ENCODE measurements around the gene RIIAD1. TPM values are rescaled to one million over a fixed set of nuclear protein-coding genes. Genes with fewer than 3 reads are reported as not detected.

Gene RIIAD1
- polyA plus RNA-seq, 1 experiment, result not detected

GRCh38 chr1:151737026-151737425 lies 15.7 kb downstream of the RIIAD1 start:
- no peak for TF ChIP-seq CTCF (IDR thresholded peaks at IDR 0.05; ENCODE audit: low read depth, low read length)
- ChIA-PET CTCF (no interaction called here), POLR2A (no interaction called here)
- Histone ChIP-seq H3K4me3 (ENCODE audit: low read depth, low read length) (no peak overlapping the region), H3K27ac (ENCODE audit: low read depth, low read length) (no peak overlapping the region), H3K9me3 (ENCODE audit: control insufficient read depth, insufficient read depth, low read length) (peaks cover 8% of the 10 kb centered on the region), H3K27me3 (ENCODE audit: control insufficient read depth, insufficient read depth, low read length) (peaks cover 30% of the 10 kb centered on the region)
- DNase-seq (ENCODE audit: low read depth, low spot score), result no peak

GRCh38 chr1:151737479-151737878 lies 16.2 kb downstream of the RIIAD1 start:
- ChIA-PET CTCF (interaction anchor here (1.2 to 1.4 kb wide), 2 partner anchors 44 to 144 kb away, joined by 3 to 5 read pairs; no protein-coding TSS in a partner anchor), POLR2A (no interaction called here)
- Histone ChIP-seq H3K27me3 (ENCODE audit: control insufficient read depth, insufficient read depth, low read length) (peaks cover 34% of the 10 kb centered on the region), H3K27ac (ENCODE audit: low read depth, low read length) (no peak overlapping the region), H3K4me3 (ENCODE audit: low read depth, low read length) (no peak overlapping the region), H3K9me3 (ENCODE audit: control insufficient read depth, insufficient read depth, low read length) (peaks cover 8% of the 10 kb centered on the region)
- no peak for DNase-seq (ENCODE audit: low read depth, low spot score)
- TF ChIP-seq CTCF (IDR thresholded peaks at IDR 0.05; ENCODE audit: low read depth, low read length), result no peak

- Histone ChIP-seq H3K4me3 (ENCODE audit: low read depth, low read length) (no peak overlapping the region), H3K27ac (ENCODE audit: low read depth, low read length) (no peak overlapping the region), H3K9me3 (ENCODE audit: control insufficient read depth, insufficient read depth, low read length) (peaks cover 8% of the 10 kb centered on the region), H3K27me3 (ENCODE audit: control insufficient read depth, insufficient read depth, low read length) (peaks cover 28% of the 10 kb centered on the region)
- CTCF ChIA-PET, result no interaction called here
- no peak for TF ChIP-seq CTCF (IDR thresholded peaks at IDR 0.05; ENCODE audit: low read depth, low read length)
- no peak for DNase-seq (ENCODE audit: low read depth, low spot score)
- POLR2A ChIA-PET, result no interaction called here
Observed at GRCh38 chr1:151739590-151740355, 18.5 kb downstream of the RIIAD1 start.

DNA sequence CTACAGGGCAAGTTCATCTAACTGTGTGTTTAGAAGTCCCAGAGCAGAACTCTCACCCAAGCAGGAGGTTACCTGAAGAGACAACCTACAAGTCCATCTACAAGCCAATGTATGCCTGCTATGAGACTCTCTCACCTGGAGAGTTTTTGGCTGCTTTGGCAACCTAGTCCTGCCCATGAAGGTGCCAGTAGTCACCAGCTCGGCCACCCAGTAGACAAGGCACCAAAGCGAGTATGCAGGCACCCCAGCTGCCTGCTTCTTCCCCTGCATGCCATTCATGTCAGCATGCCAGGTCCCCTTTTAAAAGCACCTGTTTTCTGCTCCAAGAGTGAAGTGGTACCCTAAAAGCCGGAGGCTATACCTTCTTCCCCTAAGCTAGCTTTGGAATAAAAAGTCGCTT lies 20.2 kb downstream of the RIIAD1 start:
- POLR2A ChIA-PET, result no interaction called here

More for the DNA sequence above, 20.2 kb downstream of the RIIAD1 start:
- no peak for DNase-seq (ENCODE audit: low read depth, low spot score)
- no peak overlapping the region for H3K4me3 ChIP-seq (ENCODE audit: low read depth, low read length)
- peaks cover 32% of the 10 kb centered on the region for H3K27me3 ChIP-seq (ENCODE audit: control insufficient read depth, insufficient read depth, low read length)
- no peak overlapping the region for H3K27ac ChIP-seq (ENCODE audit: low read depth, low read length)
- no peak for TF ChIP-seq CTCF (IDR thresholded peaks at IDR 0.05; ENCODE audit: low read depth, low read length)
- H3K9me3 ChIP-seq (ENCODE audit: control insufficient read depth, insufficient read depth, low read length), result peaks cover 8% of the 10 kb centered on the region
- CTCF ChIA-PET, result no interaction called here
